HepG2 (cell line): Measurements from ENCODE around the gene HES7. TPM values are rescaled to one million over a fixed set of nuclear protein-coding genes. Genes with fewer than 3 reads are reported as not detected.

Experiments
- ATAC-seq: fragments of 200-7000 bp; cut with Tn5 transposase; 3 replicates; pipeline ENCODE4 v1.9.1; 2020; ENCODE audit warnings: mild to moderate bottlenecking, moderate library complexity
- BruUV-seq: library from RNA; stranded (reverse); fragments of 400-500 nt; replicated peaks from 2 replicates; lab custom pipeline; 2021; lab: Mats Ljungman, UMichigan
- CTCF ChIA-PET: fragments of 300-600 bp; formaldehyde crosslinking; extraction: SDS; loops from one replicate; lab custom pipeline; 2021; ENCODE audit warnings: low total read pairs, inconsistent platforms, low intra/inter-chr PET ratio; lab: Yijun Ruan, JAX
- POLR2A ChIA-PET: fragments of 350-600 bp; sonication (Branson Sonifier 250); formaldehyde crosslinking; loops from one replicate; lab custom pipeline; 2020; ENCODE audit warnings: antibody characterized with exemption, inconsistent platforms; lab: Yijun Ruan, JAX
- DNase-seq: peaks from one replicate; pipeline ENCODE4 v3.0.0-alpha.2; 2015; ENCODE audit warnings: low spot score
- FAIRE-seq: peaks from 3 replicates; lab custom pipeline; 2011; peaks lifted over from hg19 to GRCh38; lab: Jason Lieb, UNC
- H2AFZ ChIP-seq: one replicate; pipeline ENCODE4 v1.6.1; 2011; ENCODE audit warnings: low read length, inconsistent platforms
- H3K27ac ChIP-seq: fragments of 300-600 bp; 3 replicates; pipeline ENCODE4 v1.8.0; 2011; ENCODE audit warnings: mixed run types, mild to moderate bottlenecking, mixed read lengths, low read length, inconsistent platforms; ENCODE audit not compliant: insufficient read depth; ENCODE audit errors: extremely low read length
- H3K27me3 ChIP-seq, 2 experiments: fragments of 200-600 bp in 1 of 2; 2 replicates in 1 of 2; 3 replicates in 1 of 2; pipeline versions ENCODE4 v1.6.0 to v1.8.0; 2011; ENCODE audit warnings: low read length in 2 of 2, mild to moderate bottlenecking in 2 of 2, moderate library complexity in 2 of 2, inconsistent platforms in 1 of 2; ENCODE audit not compliant: insufficient read depth in 2 of 2, control insufficient read depth in 1 of 2
- H3K36me3 ChIP-seq, 2 experiments: fragments of 200-600 bp in 1 of 2; replicated peaks in 1 of 2; 2 replicates in 1 of 2; 3 replicates in 1 of 2; pipeline versions ENCODE4 v1.5.1 to v1.8.0; 2011; ENCODE audit warnings: low read length in 2 of 2, inconsistent platforms in 1 of 2; ENCODE audit not compliant: insufficient read depth in 2 of 2, control insufficient read depth in 1 of 2
- H3K4me1 ChIP-seq: 2 replicates; pipeline ENCODE4 v1.5.1; 2012; ENCODE audit warnings: low read length, inconsistent platforms; ENCODE audit not compliant: insufficient read depth
- H3K4me2 ChIP-seq: 2 replicates; pipeline ENCODE4 v1.6.0; 2011; ENCODE audit warnings: low read depth, low read length, inconsistent platforms
- H3K4me3 ChIP-seq, 3 experiments: fragments of 200-600 bp in 1 of 3; sonication (generic), shearing (Covaris generic) in 1 of 3; replicated peaks in 1 of 3; 2 replicates each; pipeline ENCODE4 v1.5.1; 2011 to 2016; ENCODE audit warnings: low read length in 3 of 3, inconsistent platforms in 2 of 3, low read depth in 2 of 3, mild to moderate bottlenecking in 2 of 3, control low read depth in 1 of 3, mixed read lengths in 1 of 3; ENCODE audit not compliant: insufficient read depth in 1 of 3
- H3K79me2 ChIP-seq: one replicate; pipeline ENCODE4 v1.6.1; 2011; ENCODE audit warnings: low read length, inconsistent platforms; ENCODE audit not compliant: insufficient read depth
- H3K9ac ChIP-seq: 2 replicates; pipeline ENCODE4 v1.6.0; 2011; ENCODE audit warnings: mild to moderate bottlenecking, low read depth, low read length, inconsistent platforms; ENCODE audit not compliant: insufficient read depth
- H3K9me3 ChIP-seq: 2 replicates; pipeline ENCODE4 v1.5.1; 2012; ENCODE audit warnings: mild to moderate bottlenecking, low read length
- H4K20me1 ChIP-seq: 2 replicates; pipeline ENCODE4 v1.6.0; 2011; ENCODE audit warnings: inconsistent platforms, mild to moderate bottlenecking, low read length, moderate library complexity; ENCODE audit not compliant: insufficient read depth
- HNF4A ChIP-seq: sonication (generic); formaldehyde crosslinking; IDR thresholded peaks from 2 replicates; pipeline ENCODE4 v1.4.0; 2020; ENCODE audit warnings: missing genetic modification reagents
- MED1 ChIP-seq: sonication (generic); formaldehyde crosslinking; IDR thresholded peaks from 2 replicates; pipeline ENCODE4 v1.4.0; 2020; ENCODE audit warnings: missing genetic modification reagents
- RNF2 ChIP-seq: fragments of 450-650 bp; conservative IDR thresholded peaks from 2 replicates; pipeline ENCODE4 v1.6.1; 2016; ENCODE audit warnings: low read depth
- WGBS: methylation state at CpG from one replicate; pipeline ENCODE4 v1.1.6; 2017; ENCODE audit warnings: low lambda C conversion rate; 5-methylcytosine and 5-hydroxymethylcytosine counted together
- in situ Hi-C: cut with HindIII; loops from 2 replicates; pipeline ENCODE4 v1.10.0; 2017; ENCODE audit warnings: low pct_unique_long_range_greater_than_20kb; ENCODE audit not compliant: extremely low pct_ligation_motif_present
- intact Hi-C: fragments of 100-400 bp; cut with micrococcal nuclease; formaldehyde crosslinking; loops from one replicate; pipeline ENCODE4 v1.10.0; 2022; ENCODE audit not compliant: unreplicated experiment
- polyA plus RNA-seq, 8 experiments: library from polyadenylated mRNA; depleted of rRNA in 3 of 8; stranded (reverse) in 7 of 8; unstranded in 1 of 8; fragments of >200 nt; fragmentation: Illumina TruSeq in 4 of 8; extraction: Trizol in 4 of 8; gene quantifications; 2 replicates each; pipeline versions ENCODE4 v1.2.1 to v1.2.3, GENCODE V29; 2011 to 2016; ENCODE audit warnings: low read depth in 4 of 8, missing spikeins in 1 of 8, mixed read lengths in 1 of 8; ENCODE audit not compliant: insufficient read depth in 1 of 8
- total RNA-seq, 5 experiments: library from RNA; depleted of rRNA; stranded (reverse); fragments of >200 nt; fragmentation: Illumina TruSeq; extraction: Trizol; gene quantifications; 2 replicates each; pipeline ENCODE4 v1.2.3, GENCODE V29; 2016; ENCODE audit warnings: low read depth in 1 of 5
- TF ChIP-seq, protein P1 (sequence below): sonication (generic); formaldehyde crosslinking; IDR thresholded peaks from 2 replicates; pipeline ENCODE4 v1.5.1; 2020; ENCODE audit warnings: mild to moderate bottlenecking, missing genetic modification reagents, moderate library complexity
- TF ChIP-seq, protein P2 (sequence below): sonication (generic); formaldehyde crosslinking; IDR thresholded peaks from 2 replicates; pipeline ENCODE4 v1.4.0; 2020; ENCODE audit warnings: missing genetic modification reagents
- TF ChIP-seq, protein P3 (sequence below): sonication (generic); formaldehyde crosslinking; IDR thresholded peaks from 2 replicates; pipeline ENCODE4 v1.4.0; 2020; ENCODE audit warnings: missing genetic modification reagents
- TF ChIP-seq, protein P4 (sequence below): sonication (generic); formaldehyde crosslinking; IDR thresholded peaks from 2 replicates; pipeline ENCODE4 v1.4.0; 2020; ENCODE audit warnings: missing genetic modification reagents, borderline replicate concordance

HES7 gene
- total and polyA plus RNA-seq, 2 of the 13 experiments (the other 11 are each of a cell fraction or from before 2014, with no cell fraction given), result not detected

DNA sequence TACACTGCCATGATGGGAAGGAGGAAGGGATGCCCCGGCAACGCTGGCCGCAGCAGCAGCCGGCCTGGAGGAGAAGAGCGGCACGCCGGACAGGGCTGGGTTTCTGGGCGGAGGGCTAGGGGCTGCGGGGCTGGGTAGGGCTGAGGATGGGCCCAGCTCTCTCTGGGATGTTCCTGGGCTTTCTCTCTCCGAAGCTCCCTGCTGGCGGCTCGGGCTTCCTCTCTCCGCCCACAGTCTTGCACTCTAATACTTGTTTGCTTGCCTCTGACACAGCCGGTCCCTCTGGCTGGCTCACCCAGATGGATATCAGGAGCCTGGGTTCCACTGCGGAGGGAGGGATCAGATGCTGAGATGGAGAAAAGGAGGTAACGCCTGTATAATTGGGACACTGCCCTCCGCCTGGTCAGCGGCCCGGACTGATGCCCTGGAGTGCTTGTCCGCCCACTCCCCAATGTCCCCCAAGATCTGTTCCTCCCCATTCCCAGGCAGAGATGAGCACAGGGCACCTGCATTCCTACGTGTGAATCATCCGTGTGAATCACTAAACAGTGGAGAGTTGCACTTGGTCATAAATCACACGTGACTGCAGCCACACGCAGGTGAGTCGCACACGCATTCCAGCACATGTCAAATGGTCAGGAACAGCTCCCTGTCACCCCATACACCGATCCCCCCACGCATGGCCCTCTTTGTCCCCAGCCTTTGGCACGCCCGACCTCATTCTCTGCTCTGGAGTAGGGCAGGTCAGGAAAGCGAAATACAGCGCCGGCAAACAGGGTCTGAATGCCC lies 5.7 kb downstream of the HES7 start, which contains the start of gene ALOXE3 (continued):
- TF ChIP-seq, protein P1, sequence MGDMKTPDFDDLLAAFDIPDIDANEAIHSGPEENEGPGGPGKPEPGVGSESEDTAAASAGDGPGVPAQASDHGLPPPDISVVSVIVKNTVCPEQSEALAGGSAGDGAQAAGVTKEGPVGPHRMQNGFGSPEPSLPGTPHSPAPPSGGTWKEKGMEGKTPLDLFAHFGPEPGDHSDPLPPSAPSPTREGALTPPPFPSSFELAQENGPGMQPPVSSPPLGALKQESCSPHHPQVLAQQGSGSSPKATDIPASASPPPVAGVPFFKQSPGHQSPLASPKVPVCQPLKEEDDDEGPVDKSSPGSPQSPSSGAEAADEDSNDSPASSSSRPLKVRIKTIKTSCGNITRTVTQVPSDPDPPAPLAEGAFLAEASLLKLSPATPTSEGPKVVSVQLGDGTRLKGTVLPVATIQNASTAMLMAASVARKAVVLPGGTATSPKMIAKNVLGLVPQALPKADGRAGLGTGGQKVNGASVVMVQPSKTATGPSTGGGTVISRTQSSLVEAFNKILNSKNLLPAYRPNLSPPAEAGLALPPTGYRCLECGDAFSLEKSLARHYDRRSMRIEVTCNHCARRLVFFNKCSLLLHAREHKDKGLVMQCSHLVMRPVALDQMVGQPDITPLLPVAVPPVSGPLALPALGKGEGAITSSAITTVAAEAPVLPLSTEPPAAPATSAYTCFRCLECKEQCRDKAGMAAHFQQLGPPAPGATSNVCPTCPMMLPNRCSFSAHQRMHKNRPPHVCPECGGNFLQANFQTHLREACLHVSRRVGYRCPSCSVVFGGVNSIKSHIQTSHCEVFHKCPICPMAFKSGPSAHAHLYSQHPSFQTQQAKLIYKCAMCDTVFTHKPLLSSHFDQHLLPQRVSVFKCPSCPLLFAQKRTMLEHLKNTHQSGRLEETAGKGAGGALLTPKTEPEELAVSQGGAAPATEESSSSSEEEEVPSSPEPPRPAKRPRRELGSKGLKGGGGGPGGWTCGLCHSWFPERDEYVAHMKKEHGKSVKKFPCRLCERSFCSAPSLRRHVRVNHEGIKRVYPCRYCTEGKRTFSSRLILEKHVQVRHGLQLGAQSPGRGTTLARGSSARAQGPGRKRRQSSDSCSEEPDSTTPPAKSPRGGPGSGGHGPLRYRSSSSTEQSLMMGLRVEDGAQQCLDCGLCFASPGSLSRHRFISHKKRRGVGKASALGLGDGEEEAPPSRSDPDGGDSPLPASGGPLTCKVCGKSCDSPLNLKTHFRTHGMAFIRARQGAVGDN (CRISPR knock-in tag), result no peak

DNA sequence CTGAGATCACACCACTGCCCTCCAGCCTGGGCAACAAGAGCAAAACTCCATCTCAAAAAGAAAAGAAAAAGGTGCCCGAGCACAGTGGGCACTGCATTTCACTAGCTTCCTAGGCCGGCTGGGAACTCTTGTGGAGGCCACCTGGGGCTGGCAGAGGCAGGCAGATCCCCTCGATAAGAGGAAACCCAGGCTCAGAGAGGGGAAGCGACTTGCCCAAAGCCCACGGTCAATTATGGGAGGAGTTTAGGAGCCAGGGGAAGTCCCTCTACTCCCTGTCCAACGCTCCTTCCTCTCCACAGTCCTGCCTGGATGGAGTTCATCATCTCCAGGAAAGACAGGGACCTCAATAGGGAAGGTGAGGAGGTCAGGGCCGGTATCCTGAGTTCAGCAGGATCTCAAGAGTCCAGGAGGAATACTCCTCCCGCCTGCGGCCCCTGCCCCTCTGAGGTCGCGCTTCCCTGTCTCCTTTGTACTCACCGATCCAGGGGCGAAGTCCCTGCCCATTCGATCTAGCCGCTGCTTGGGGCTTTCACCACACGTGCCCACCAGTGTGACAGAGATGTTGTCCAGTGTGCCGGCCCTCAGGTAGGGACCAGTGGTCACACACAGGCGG lies 6.4 kb downstream of the HES7 start:
- 7% methylated on average over 6 of the region's 18 CpGs for WGBS
- no peak overlapping the region for H3K27ac ChIP-seq
- H3K36me3 ChIP-seq, result no peaks in the 10 kb centered on the region
- no TSS peak for BruUV-seq
- peak overlapping the region; percentile 68 to 95 (median 94) for H3K4me3 ChIP-seq
- FAIRE-seq (no peak), DNase-seq (no peak), ATAC-seq (no peak)
- intact Hi-C loops, result loop anchor here (5.0 kb wide), 1 partner anchor 35 kb away; no protein-coding TSS in a partner anchor
- CTCF ChIA-PET, result no interaction called here
- peaks cover 2 to 45% of the 10 kb centered on the region in 2 experiments; a peak in 4 of 5 replicates for H3K27me3 ChIP-seq
- POLR2A ChIA-PET, result interaction anchor here (0.6 kb wide), 1 partner anchor 56 kb away, joined by 3 read pairs; no protein-coding TSS in a partner anchor
- H3K9ac ChIP-seq, result peak overlapping the region; percentile 62; the same call in 1 of the 2 replicates
- no peaks in the 10 kb centered on the region for H3K9me3 ChIP-seq
- in situ Hi-C loops, result loop anchor here (5.0 kb wide), 1 partner anchor 45 kb away; no protein-coding TSS in a partner anchor
- no peaks in the 10 kb centered on the region for H3K79me2 ChIP-seq
- H3K4me2 ChIP-seq, result peak overlapping the region; percentile 100
- peaks cover 37% of the 10 kb centered on the region for H3K4me1 ChIP-seq
- H4K20me1 ChIP-seq, result peaks cover 11% of the 10 kb centered on the region; the same call in 1 of the 2 replicates
- H2AFZ ChIP-seq, result no peak overlapping the region
- TF ChIP-seq, protein P2, sequence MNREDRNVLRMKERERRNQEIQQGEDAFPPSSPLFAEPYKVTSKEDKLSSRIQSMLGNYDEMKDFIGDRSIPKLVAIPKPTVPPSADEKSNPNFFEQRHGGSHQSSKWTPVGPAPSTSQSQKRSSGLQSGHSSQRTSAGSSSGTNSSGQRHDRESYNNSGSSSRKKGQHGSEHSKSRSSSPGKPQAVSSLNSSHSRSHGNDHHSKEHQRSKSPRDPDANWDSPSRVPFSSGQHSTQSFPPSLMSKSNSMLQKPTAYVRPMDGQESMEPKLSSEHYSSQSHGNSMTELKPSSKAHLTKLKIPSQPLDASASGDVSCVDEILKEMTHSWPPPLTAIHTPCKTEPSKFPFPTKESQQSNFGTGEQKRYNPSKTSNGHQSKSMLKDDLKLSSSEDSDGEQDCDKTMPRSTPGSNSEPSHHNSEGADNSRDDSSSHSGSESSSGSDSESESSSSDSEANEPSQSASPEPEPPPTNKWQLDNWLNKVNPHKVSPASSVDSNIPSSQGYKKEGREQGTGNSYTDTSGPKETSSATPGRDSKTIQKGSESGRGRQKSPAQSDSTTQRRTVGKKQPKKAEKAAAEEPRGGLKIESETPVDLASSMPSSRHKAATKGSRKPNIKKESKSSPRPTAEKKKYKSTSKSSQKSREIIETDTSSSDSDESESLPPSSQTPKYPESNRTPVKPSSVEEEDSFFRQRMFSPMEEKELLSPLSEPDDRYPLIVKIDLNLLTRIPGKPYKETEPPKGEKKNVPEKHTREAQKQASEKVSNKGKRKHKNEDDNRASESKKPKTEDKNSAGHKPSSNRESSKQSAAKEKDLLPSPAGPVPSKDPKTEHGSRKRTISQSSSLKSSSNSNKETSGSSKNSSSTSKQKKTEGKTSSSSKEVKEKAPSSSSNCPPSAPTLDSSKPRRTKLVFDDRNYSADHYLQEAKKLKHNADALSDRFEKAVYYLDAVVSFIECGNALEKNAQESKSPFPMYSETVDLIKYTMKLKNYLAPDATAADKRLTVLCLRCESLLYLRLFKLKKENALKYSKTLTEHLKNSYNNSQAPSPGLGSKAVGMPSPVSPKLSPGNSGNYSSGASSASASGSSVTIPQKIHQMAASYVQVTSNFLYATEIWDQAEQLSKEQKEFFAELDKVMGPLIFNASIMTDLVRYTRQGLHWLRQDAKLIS (CRISPR knock-in tag), result no peak
- TF ChIP-seq RNF2, result no peak
- TF ChIP-seq HNF4A (CRISPR knock-in tag), result peak; percentile 68
- TF ChIP-seq, protein P3, sequence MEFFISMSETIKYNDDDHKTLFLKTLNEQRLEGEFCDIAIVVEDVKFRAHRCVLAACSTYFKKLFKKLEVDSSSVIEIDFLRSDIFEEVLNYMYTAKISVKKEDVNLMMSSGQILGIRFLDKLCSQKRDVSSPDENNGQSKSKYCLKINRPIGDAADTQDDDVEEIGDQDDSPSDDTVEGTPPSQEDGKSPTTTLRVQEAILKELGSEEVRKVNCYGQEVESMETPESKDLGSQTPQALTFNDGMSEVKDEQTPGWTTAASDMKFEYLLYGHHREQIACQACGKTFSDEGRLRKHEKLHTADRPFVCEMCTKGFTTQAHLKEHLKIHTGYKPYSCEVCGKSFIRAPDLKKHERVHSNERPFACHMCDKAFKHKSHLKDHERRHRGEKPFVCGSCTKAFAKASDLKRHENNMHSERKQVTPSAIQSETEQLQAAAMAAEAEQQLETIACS, result no peak
- 0 out of 2 replicates have a peak, but pooled peaks have one; percentile 17 for TF ChIP-seq MED1
- TF ChIP-seq, protein P4, sequence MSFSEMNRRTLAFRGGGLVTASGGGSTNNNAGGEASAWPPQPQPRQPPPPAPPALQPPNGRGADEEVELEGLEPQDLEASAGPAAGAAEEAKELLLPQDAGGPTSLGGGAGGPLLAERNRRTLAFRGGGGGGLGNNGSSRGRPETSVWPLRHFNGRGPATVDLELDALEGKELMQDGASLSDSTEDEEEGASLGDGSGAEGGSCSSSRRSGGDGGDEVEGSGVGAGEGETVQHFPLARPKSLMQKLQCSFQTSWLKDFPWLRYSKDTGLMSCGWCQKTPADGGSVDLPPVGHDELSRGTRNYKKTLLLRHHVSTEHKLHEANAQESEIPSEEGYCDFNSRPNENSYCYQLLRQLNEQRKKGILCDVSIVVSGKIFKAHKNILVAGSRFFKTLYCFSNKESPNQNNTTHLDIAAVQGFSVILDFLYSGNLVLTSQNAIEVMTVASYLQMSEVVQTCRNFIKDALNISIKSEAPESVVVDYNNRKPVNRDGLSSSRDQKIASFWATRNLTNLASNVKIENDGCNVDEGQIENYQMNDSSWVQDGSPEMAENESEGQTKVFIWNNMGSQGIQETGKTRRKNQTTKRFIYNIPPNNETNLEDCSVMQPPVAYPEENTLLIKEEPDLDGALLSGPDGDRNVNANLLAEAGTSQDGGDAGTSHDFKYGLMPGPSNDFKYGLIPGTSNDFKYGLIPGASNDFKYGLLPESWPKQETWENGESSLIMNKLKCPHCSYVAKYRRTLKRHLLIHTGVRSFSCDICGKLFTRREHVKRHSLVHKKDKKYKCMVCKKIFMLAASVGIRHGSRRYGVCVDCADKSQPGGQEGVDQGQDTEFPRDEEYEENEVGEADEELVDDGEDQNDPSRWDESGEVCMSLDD (CRISPR knock-in tag), result no peak
